Keratinocyte (primary cell): ENCODE results near the gene SPATS2L. TPM values are rescaled to one million over a fixed set of nuclear protein-coding genes. Genes with fewer than 3 reads are reported as not detected.

ENCODE experiments used
- DNase-seq: peaks from one replicate; pipeline ENCODE4 v3.0.0-alpha.2; 2011; ENCODE audit warnings: low read depth, missing footprints, low spot score
- FAIRE-seq: peaks from 2 replicates; lab custom pipeline; 2011; peaks lifted over from hg19 to GRCh38; lab: Jason Lieb, UNC
- H2AFZ ChIP-seq: 2 replicates; pipeline ENCODE4 v1.6.0; 2012; ENCODE audit warnings: low read length, control low read depth, inconsistent platforms; ENCODE audit not compliant: control insufficient read depth
- H3K27ac ChIP-seq: 2 replicates; pipeline ENCODE4 v1.5.1; 2011; ENCODE audit warnings: low read length; ENCODE audit not compliant: control insufficient read depth, insufficient read depth
- H3K27me3 ChIP-seq: 3 replicates; pipeline ENCODE4 v1.6.0; 2011; ENCODE audit warnings: low read length; ENCODE audit not compliant: control insufficient read depth, insufficient read depth; ENCODE audit errors: extremely low read depth
- H3K36me3 ChIP-seq, 2 experiments: 2 replicates in 1 of 2; 3 replicates in 1 of 2; pipeline ENCODE4 v1.5.1; 2011; ENCODE audit warnings: low read length in 2 of 2, mild to moderate bottlenecking in 1 of 2; ENCODE audit not compliant: control insufficient read depth in 2 of 2, insufficient read depth in 2 of 2; ENCODE audit errors: extremely low read depth in 1 of 2
- H3K4me1 ChIP-seq: 3 replicates; pipeline ENCODE4 v1.5.1; 2011; ENCODE audit warnings: low read length; ENCODE audit not compliant: control insufficient read depth, insufficient read depth; ENCODE audit errors: extremely low read depth
- H3K4me2 ChIP-seq: 3 replicates; pipeline ENCODE4 v1.6.0; 2011; ENCODE audit warnings: low read depth, low read length; ENCODE audit not compliant: control insufficient read depth, insufficient read depth; ENCODE audit errors: extremely low read depth
- H3K4me3 ChIP-seq, 3 experiments: fragments of 200-600 bp in 1 of 3; sonication (generic) in 1 of 3; 2 replicates in 2 of 3; 3 replicates in 1 of 3; pipeline ENCODE4 v1.5.1; 2011 to 2016; ENCODE audit warnings: low read length in 3 of 3, mild to moderate bottlenecking in 3 of 3, control low read depth in 2 of 3, inconsistent platforms in 1 of 3, low read depth in 1 of 3, mixed read lengths in 1 of 3, mixed run types in 1 of 3, moderate library complexity in 1 of 3; ENCODE audit not compliant: control insufficient read depth in 2 of 3, insufficient read depth in 2 of 3; ENCODE audit errors: extremely low read depth in 1 of 3
- H3K79me2 ChIP-seq: 2 replicates; pipeline ENCODE4 v1.6.0; 2012; ENCODE audit warnings: low read length; ENCODE audit not compliant: control insufficient read depth, insufficient read depth
- H3K9ac ChIP-seq: 3 replicates; pipeline ENCODE4 v1.6.0; 2011; ENCODE audit warnings: low read length; ENCODE audit not compliant: control insufficient read depth, insufficient read depth; ENCODE audit errors: extremely low read depth
- H3K9me1 ChIP-seq: 3 replicates; pipeline ENCODE4 v1.6.0; 2011; ENCODE audit warnings: low read length; ENCODE audit not compliant: control insufficient read depth, insufficient read depth; ENCODE audit errors: extremely low read depth
- H3K9me3 ChIP-seq: 2 replicates; pipeline ENCODE4 v1.5.1; 2012; ENCODE audit warnings: low read depth, low read length; ENCODE audit not compliant: control insufficient read depth
- H4K20me1 ChIP-seq: 3 replicates; pipeline ENCODE4 v1.6.0; 2011; ENCODE audit warnings: low read length; ENCODE audit not compliant: control insufficient read depth, insufficient read depth; ENCODE audit errors: extremely low read depth
- EZH2 ChIP-seq: IDR thresholded peaks from one replicate; pipeline ENCODE4 v1.6.1; 2012; ENCODE audit warnings: inconsistent platforms, mild to moderate bottlenecking, low read length, moderate library complexity
- dilution Hi-C: fragments of 300-500 bp; cut with MboI; formaldehyde crosslinking; loops from one replicate; pipeline ENCODE4 v1.7.0; 2020; ENCODE audit warnings: low sequenced_read_pairs; ENCODE audit not compliant: extremely low pct_ligation_motif_present
- polyA plus RNA-seq, 5 experiments: library from polyadenylated mRNA; depleted of rRNA in 3 of 5; stranded (reverse) in 3 of 5; stranded (forward) in 1 of 5; unstranded in 1 of 5; fragments of >200 nt; gene quantifications; 1 replicate in 1 of 5; 2 replicates in 3 of 5; 3 replicates in 1 of 5; pipeline versions ENCODE4 v1.2.1 to v1.2.3, GENCODE V29; 2011 to 2012; ENCODE audit warnings: missing spikeins in 2 of 5, low read depth in 1 of 5, low replicate concordance in 1 of 5
- TF ChIP-seq, protein P1 (sequence below), 3 experiments: IDR thresholded peaks in 1 of 3; conservative IDR thresholded peaks in 1 of 3; optimal IDR thresholded peaks in 1 of 3; 2 replicates in 2 of 3; 3 replicates in 1 of 3; pipeline versions ENCODE3 to v1.5.1; 2011; ENCODE audit warnings: low read length in 3 of 3, mild to moderate bottlenecking in 3 of 3, moderate library complexity in 2 of 3, control low read depth in 1 of 3, inconsistent platforms in 1 of 3; ENCODE audit not compliant: insufficient read depth in 2 of 3; ENCODE audit errors: extremely low read depth in 1 of 3

The SPATS2L gene
- polyA plus RNA-seq, 1 donor (not counting 4 experiments of a cell fraction or from before 2014, with no cell fraction given), result 95.3 TPM

DNA sequence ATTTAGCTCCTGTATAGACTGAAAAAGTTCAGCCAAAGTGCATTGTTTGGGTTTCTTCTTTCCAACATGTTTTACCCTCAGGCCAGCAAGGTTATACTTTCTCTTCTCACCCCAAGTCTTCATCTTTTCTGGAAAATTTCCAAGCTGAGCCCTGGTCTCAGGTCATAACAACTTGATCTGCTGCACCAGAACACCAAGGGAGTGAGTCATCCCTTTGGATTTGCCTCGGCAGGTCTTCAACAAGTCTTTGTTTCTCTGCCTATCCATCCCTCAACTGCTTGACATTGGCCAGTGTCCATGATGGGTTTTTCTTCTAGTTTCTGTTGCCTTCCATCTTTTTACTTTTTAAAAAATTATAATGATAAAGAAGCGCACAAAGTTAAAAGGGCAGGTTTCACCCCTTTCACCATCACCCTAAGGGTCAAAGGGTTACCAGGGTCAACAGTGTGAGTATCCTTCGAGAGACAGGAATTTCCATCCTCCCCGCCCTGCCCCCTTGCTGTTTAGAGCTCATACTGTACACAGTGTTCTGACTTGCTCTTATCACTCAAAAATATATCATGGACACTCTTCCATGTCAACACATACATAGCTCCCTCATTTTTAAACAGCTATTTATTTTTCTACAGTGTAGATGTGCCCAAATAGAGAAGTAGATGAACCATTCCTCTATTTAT, 5.7 kb upstream of the SPATS2L start:
- Histone ChIP-seq H3K9me3 (no peaks in the 10 kb centered on the region), H3K9ac (peak overlapping the region; percentile 16), H3K4me1 (peaks cover 36% of the 10 kb centered on the region), H3K27me3 (no peaks in the 10 kb centered on the region), H2AFZ (peak overlapping the region; percentile 48), H3K79me2 (no peaks in the 10 kb centered on the region), H3K36me3 (no peaks in the 10 kb centered on the region), H3K27ac (peak overlapping the region; percentile 67), H4K20me1 (no peaks in the 10 kb centered on the region), H3K4me3 (peak overlapping the region; percentile 20 to 51 (median 46)), H3K4me2 (peak overlapping the region; percentile 70), H3K9me1 (no peaks in the 10 kb centered on the region)
- DNase-seq, result peak; percentile 99
- FAIRE-seq, result peak; percentile 98
- no peak for TF ChIP-seq EZH2
- TF ChIP-seq, protein P1, sequence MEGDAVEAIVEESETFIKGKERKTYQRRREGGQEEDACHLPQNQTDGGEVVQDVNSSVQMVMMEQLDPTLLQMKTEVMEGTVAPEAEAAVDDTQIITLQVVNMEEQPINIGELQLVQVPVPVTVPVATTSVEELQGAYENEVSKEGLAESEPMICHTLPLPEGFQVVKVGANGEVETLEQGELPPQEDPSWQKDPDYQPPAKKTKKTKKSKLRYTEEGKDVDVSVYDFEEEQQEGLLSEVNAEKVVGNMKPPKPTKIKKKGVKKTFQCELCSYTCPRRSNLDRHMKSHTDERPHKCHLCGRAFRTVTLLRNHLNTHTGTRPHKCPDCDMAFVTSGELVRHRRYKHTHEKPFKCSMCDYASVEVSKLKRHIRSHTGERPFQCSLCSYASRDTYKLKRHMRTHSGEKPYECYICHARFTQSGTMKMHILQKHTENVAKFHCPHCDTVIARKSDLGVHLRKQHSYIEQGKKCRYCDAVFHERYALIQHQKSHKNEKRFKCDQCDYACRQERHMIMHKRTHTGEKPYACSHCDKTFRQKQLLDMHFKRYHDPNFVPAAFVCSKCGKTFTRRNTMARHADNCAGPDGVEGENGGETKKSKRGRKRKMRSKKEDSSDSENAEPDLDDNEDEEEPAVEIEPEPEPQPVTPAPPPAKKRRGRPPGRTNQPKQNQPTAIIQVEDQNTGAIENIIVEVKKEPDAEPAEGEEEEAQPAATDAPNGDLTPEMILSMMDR (optimal IDR thresholded peaks at IDR 0.05 in 1 of 3, IDR thresholded peaks at IDR 0.05 in 1 of 3, conservative IDR thresholded peaks at IDR 0.05 in 1 of 3; ENCODE audit: extremely low read depth in 1 of 3, insufficient read depth in 2 of 3, low read length in 3 of 3), result no peak
- dilution Hi-C loops, result no loop called here

DNA sequence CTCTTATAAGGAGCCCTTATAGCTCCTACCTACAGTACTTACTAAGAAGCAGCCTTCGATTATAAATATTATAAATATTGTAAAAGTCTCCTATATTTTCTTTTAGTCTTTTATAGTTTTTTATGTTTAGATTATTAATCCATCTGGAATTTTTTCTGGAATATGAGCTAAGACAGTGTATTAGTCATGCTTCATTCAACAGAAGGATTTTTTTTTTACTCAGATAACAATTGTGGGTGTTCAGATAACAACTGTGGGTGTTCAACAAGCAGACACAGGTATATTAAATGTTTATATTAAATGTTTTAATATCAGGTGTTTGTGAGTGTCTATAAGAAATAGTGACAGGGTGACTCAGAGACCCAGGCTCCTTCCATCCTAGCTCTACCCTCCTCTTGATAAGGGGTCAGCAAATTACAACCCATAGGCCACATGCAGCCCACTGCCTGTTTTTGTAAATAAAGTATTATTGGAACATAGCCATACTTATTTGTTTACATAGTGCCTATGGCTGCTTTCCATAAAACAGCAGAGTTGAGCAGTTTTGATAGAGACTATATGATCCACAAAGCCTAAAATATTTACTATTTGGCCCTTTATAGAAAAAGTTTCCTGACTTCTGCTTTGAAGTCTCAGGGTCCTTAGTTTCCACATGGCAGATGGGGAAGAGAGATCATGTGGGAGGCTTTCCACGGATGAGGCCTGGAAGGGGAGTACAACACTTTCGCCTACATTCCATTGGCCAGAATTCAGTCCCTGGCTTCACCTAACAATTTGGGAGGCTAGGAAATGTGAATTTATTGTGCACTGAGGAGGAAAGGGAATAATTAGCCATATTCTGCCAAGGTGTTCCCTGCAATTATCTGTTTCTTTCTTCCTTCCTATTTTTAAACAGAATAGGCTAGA, 4.3 kb upstream of the SPATS2L start:
- no peaks in the 10 kb centered on the region for H4K20me1 ChIP-seq
- peaks cover 5% of the 10 kb centered on the region for H3K79me2 ChIP-seq
- peak overlapping the region; percentile 23 for H3K9ac ChIP-seq
- dilution Hi-C loops, result no loop called here
- FAIRE-seq, result no peak
- H3K9me1 ChIP-seq, result no peaks in the 10 kb centered on the region
- H3K4me2 ChIP-seq, result peak overlapping the region; percentile 70
- peaks cover 36% of the 10 kb centered on the region for H3K4me1 ChIP-seq
- peak overlapping the region in 1 of 3 experiments; percentile 9 for H3K4me3 ChIP-seq
- H3K9me3 ChIP-seq, result no peaks in the 10 kb centered on the region
- no peaks in the 10 kb centered on the region for H3K36me3 ChIP-seq
- no peak overlapping the region for H2AFZ ChIP-seq
- H3K27me3 ChIP-seq, result no peaks in the 10 kb centered on the region
- no peak for TF ChIP-seq EZH2
- TF ChIP-seq, protein P1 (optimal IDR thresholded peaks at IDR 0.05 in 1 of 3, IDR thresholded peaks at IDR 0.05 in 1 of 3, conservative IDR thresholded peaks at IDR 0.05 in 1 of 3; ENCODE audit: extremely low read depth in 1 of 3, insufficient read depth in 2 of 3, low read length in 3 of 3), result no peak
- peak overlapping the region; percentile 92 for H3K27ac ChIP-seq
- peak; percentile 69 for DNase-seq
